Fibroblast of lung (primary cell): ENCODE data around the gene ZNF546. TPM values are rescaled to one million over a fixed set of nuclear protein-coding genes. Genes with fewer than 3 reads are reported as not detected.
"Not testable (repeated sequence)": the region's sequence is repeated elsewhere in the genome, so short reads cannot be mapped to it uniquely, and the experiment has no call there.

Experiments used
- DNase-seq, 2 donors: peaks; one replicate each; pipeline versions ENCODE4 v3.0.0 to v3.0.0-alpha.2; 2010; ENCODE audit warnings: low read depth in 2 of 2
- H2AFZ ChIP-seq: 2 replicates; pipeline ENCODE4 v1.5.1; 2012; ENCODE audit warnings: low read length, control low read depth, inconsistent platforms
- H3K27ac ChIP-seq: 2 replicates; pipeline ENCODE4 v1.5.1; 2011; ENCODE audit warnings: low read length, control low read depth; ENCODE audit not compliant: insufficient read depth
- H3K27me3 ChIP-seq: 2 replicates; pipeline ENCODE4 v1.5.1; 2011; ENCODE audit warnings: mild to moderate bottlenecking, low read length; ENCODE audit not compliant: control insufficient read depth, insufficient read depth
- H3K36me3 ChIP-seq: 2 replicates; pipeline ENCODE4 v1.5.1; 2011; ENCODE audit warnings: low read length; ENCODE audit not compliant: control insufficient read depth, insufficient read depth
- H3K4me1 ChIP-seq: 2 replicates; pipeline ENCODE4 v1.5.1; 2011; ENCODE audit warnings: low read length; ENCODE audit not compliant: control insufficient read depth, insufficient read depth; ENCODE audit errors: extremely low read depth
- H3K4me2 ChIP-seq: 2 replicates; pipeline ENCODE4 v1.5.1; 2011; ENCODE audit warnings: low read length, control low read depth; ENCODE audit not compliant: insufficient read depth; ENCODE audit errors: extremely low read depth
- H3K4me3 ChIP-seq, 4 experiments: fragments of 200-600 bp in 1 of 4; sonication (generic) in 1 of 4; replicated peaks in 1 of 4; 2 replicates each; pipeline ENCODE4 v1.5.1; 2011 to 2016; ENCODE audit warnings: low read length in 4 of 4, low read depth in 3 of 4, mild to moderate bottlenecking in 3 of 4, control low read depth in 2 of 4, inconsistent platforms in 1 of 4, mixed read lengths in 1 of 4; ENCODE audit not compliant: insufficient read depth in 1 of 4; ENCODE audit errors: control extremely low read depth in 1 of 4
- H3K79me2 ChIP-seq: 2 replicates; pipeline ENCODE4 v1.5.1; 2012; ENCODE audit warnings: mild to moderate bottlenecking, low read length, inconsistent platforms; ENCODE audit not compliant: control insufficient read depth, insufficient read depth
- H3K9ac ChIP-seq: 2 replicates; pipeline ENCODE4 v1.5.1; 2011; ENCODE audit warnings: mild to moderate bottlenecking, low read length, control low read depth; ENCODE audit not compliant: insufficient read depth
- H3K9me3 ChIP-seq: 2 replicates; pipeline ENCODE4 v1.5.1; 2012; ENCODE audit warnings: low read depth, low read length; ENCODE audit not compliant: control insufficient read depth, insufficient read depth
- H4K20me1 ChIP-seq: 2 replicates; pipeline ENCODE4 v1.5.1; 2011; ENCODE audit warnings: low read length; ENCODE audit not compliant: control insufficient read depth, insufficient read depth; ENCODE audit errors: extremely low read depth
- EZH2 ChIP-seq: IDR thresholded peaks from 2 replicates; pipeline ENCODE4 v1.5.1; 2012; ENCODE audit warnings: low read length, control low read depth, mild to moderate bottlenecking; ENCODE audit errors: missing control alignments
- polyA plus RNA-seq, 2 donors: library from polyadenylated mRNA; depleted of rRNA in 1 of 2; stranded (reverse) in 1 of 2; unstranded in 1 of 2; fragments of >200 nt; gene quantifications; 2 replicates each; pipeline ENCODE4 v1.2.1, GENCODE V29; 2011 to 2012; ENCODE audit warnings: missing spikeins in 1 of 2
- total RNA-seq: library from RNA; depleted of rRNA; stranded (reverse); fragments of >200 nt; gene quantifications from 2 replicates; pipeline ENCODE4 v1.2.1, GENCODE V29; 2014
- TF ChIP-seq, protein P1 (sequence below), 2 donors: IDR thresholded peaks in 1 of 2; conservative IDR thresholded peaks in 1 of 2; 1 replicate in 1 of 2; 2 replicates in 1 of 2; pipeline ENCODE4 v1.5.1; 2011 to 2012; ENCODE audit warnings: low read length in 2 of 2, control low read depth in 1 of 2, inconsistent platforms in 1 of 2, low read depth in 1 of 2, mild to moderate bottlenecking in 1 of 2

ZNF546 gene
- total and polyA plus RNA-seq, 2 donors (not counting 1 experiment from before 2014, with no cell fraction given) = 1.6 to 15.7 TPM

DNA sequence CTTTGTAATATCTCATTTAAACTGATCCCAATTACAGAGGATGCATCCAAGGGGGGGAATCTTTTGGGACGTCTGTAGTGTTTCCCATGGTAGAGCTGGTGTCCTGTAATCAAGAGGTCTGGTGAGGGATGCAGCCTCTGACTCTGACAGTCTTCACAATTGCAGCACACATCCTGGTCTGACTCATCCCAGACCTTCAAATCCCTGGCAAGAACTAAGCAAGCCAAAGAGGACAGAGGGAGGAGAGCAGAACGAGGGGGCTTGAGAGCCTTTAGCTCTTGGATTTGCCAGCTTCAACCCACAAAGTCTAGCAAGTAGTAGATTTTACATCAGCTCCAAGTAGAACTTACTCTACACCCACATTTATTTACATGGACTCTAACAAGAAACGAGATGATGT lies 45.2 kb upstream of the ZNF546 start:
- H3K4me2 ChIP-seq = no peak overlapping the region
- no peak overlapping the region for H2AFZ ChIP-seq
- no peak overlapping the region for H3K4me3 ChIP-seq
- no peak for TF ChIP-seq EZH2
- TF ChIP-seq, protein P1, sequence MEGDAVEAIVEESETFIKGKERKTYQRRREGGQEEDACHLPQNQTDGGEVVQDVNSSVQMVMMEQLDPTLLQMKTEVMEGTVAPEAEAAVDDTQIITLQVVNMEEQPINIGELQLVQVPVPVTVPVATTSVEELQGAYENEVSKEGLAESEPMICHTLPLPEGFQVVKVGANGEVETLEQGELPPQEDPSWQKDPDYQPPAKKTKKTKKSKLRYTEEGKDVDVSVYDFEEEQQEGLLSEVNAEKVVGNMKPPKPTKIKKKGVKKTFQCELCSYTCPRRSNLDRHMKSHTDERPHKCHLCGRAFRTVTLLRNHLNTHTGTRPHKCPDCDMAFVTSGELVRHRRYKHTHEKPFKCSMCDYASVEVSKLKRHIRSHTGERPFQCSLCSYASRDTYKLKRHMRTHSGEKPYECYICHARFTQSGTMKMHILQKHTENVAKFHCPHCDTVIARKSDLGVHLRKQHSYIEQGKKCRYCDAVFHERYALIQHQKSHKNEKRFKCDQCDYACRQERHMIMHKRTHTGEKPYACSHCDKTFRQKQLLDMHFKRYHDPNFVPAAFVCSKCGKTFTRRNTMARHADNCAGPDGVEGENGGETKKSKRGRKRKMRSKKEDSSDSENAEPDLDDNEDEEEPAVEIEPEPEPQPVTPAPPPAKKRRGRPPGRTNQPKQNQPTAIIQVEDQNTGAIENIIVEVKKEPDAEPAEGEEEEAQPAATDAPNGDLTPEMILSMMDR (conservative IDR thresholded peaks at IDR 0.05 in 1 of 2, IDR thresholded peaks at IDR 0.05 in 1 of 2; ENCODE audit: low read depth in 1 of 2, low read length in 2 of 2) = no peak
- H3K27ac ChIP-seq = no peak overlapping the region
- H3K36me3 ChIP-seq = no peaks in the 10 kb centered on the region
- no peaks in the 10 kb centered on the region for H3K4me1 ChIP-seq
- no peaks in the 10 kb centered on the region for H3K9me3 ChIP-seq
- no peaks in the 10 kb centered on the region for H3K27me3 ChIP-seq
- no peaks in the 10 kb centered on the region for H3K79me2 ChIP-seq
- H4K20me1 ChIP-seq = no peaks in the 10 kb centered on the region
- no peak overlapping the region for H3K9ac ChIP-seq
- DNase-seq = peak; percentile 23 to 42

DNA sequence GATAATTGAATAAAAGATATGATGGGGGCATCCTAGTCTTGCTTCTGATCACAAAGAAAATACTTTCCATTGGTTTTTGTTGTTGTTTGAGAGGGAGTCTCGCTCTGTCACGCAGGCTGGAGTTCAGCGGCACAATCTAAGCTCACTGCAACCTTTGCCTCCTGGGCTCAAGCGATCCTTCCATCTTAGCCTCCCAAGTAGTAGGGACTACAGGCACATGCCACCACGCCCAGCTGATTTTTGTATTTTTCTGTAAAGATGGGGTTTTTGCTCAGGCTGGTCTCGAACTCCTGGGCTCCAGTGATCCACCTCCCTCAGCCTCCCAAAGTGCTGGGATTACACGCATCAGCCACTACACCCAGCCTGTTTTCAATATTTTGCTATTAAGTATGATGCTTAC lies 42.9 kb upstream of the ZNF546 start:
- no peak overlapping the region for H3K27ac ChIP-seq
- H3K36me3 ChIP-seq = no peaks in the 10 kb centered on the region
- H3K4me3 ChIP-seq = no peak overlapping the region
- no peak overlapping the region for H3K4me2 ChIP-seq
- no peak for DNase-seq
- no peak overlapping the region for H3K9ac ChIP-seq
- no peaks in the 10 kb centered on the region for H3K9me3 ChIP-seq
- no peaks in the 10 kb centered on the region for H3K4me1 ChIP-seq
- TF ChIP-seq EZH2 = no peak
- TF ChIP-seq, protein P1 (conservative IDR thresholded peaks at IDR 0.05 in 1 of 2, IDR thresholded peaks at IDR 0.05 in 1 of 2; ENCODE audit: low read depth in 1 of 2, low read length in 2 of 2) = no peak
- no peaks in the 10 kb centered on the region for H3K79me2 ChIP-seq
- no peak overlapping the region for H2AFZ ChIP-seq
- H4K20me1 ChIP-seq = no peaks in the 10 kb centered on the region
- no peaks in the 10 kb centered on the region for H3K27me3 ChIP-seq

DNA sequence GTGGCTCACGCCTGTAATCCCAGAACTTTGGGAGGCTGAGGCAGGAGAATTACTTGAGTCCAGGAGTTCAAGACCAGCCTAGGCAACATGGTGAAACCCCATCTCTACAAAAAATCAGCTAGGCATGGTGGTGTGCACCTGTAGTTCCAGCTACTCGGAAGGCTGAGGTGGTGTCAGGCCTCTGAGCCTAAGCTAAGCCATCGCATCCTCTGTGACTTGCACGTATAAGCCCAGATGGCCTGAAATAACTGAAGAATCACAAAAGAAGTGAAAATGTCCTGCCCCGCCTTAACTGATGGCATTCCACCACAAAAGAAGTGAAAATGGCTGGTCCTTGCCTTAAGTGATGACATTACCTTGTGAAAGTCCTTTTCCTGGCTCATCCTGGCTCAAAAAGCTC lies 39.0 kb upstream of the ZNF546 start:
- H3K4me3 ChIP-seq, H3K27me3 ChIP-seq, H3K79me2 ChIP-seq, H3K4me1 ChIP-seq, H2AFZ ChIP-seq, DNase-seq, H3K9me3 ChIP-seq, H3K27ac ChIP-seq, H3K9ac ChIP-seq, H3K4me2 ChIP-seq, H4K20me1 ChIP-seq, H3K36me3 ChIP-seq: not testable (repeated sequence)

DNA sequence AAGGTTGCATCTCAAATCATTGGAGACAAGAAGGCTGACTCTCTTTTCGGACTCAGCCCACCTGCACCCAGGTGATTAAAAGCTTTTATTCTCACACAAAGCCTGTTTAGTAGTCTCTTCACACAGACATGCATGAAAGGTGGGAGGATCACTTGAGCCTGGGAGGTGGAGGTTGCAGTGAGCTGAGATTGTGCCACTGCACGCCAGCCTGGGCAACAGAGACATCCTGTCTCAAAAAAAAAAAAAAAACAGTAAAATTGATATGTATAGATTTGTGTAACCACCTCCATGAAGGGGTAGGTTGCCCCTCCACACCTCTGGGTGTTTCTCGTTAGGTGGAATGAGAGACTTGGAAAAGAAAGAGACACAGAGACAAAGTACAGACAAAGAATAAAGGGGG lies 37.9 kb upstream of the ZNF546 start:
- DNase-seq, H3K9ac ChIP-seq, H4K20me1 ChIP-seq, H3K9me3 ChIP-seq, H3K27ac ChIP-seq, H2AFZ ChIP-seq, H3K4me2 ChIP-seq, H3K27me3 ChIP-seq, H3K4me3 ChIP-seq, H3K79me2 ChIP-seq, H3K36me3 ChIP-seq, H3K4me1 ChIP-seq: not testable (repeated sequence)

DNA sequence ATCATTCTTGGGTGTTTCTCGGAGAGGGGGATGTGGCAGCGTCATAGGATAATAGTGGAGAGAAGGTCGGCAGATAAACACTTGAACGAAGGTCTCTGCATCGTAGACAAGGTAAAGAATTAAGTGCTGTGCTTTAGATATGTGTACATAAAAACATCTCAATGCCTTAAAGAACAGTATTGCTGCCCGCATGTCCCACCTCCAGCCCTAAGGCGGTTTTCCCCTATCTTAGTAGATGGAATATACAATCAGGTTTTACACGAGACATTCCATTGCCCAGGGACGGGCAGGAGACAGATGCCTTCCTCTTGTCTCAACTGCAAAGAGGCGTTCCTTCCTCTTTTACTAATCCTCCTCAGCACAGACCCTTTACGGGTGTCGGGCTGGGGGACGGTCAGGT lies 37.5 kb upstream of the ZNF546 start:
- not testable (repeated sequence) for H3K36me3 ChIP-seq, H3K9ac ChIP-seq, H3K79me2 ChIP-seq, H3K4me2 ChIP-seq, H3K4me3 ChIP-seq, H3K4me1 ChIP-seq, H3K9me3 ChIP-seq, DNase-seq, H3K27me3 ChIP-seq, H2AFZ ChIP-seq, H4K20me1 ChIP-seq, H3K27ac ChIP-seq
